Sigmoid colon (tissue), 4 donors: ENCODE results near the gene LCOR.

Experiments used
- POLR2A ChIP-seq, 2 donors: fragments of 450-650 bp; IDR thresholded peaks; one replicate each; pipeline ENCODE4 v1.6.1; 2016; ENCODE audit warnings: antibody characterized with exemption in 2 of 2, mild to moderate bottlenecking in 2 of 2, moderate library complexity in 2 of 2
- POLR2AphosphoS5 ChIP-seq, 4 donors: sonication (generic); formaldehyde crosslinking; IDR thresholded peaks; one replicate each; pipeline ENCODE4 v1.6.1; 2017; ENCODE audit warnings: antibody characterized with exemption in 4 of 4
- TF ChIP-seq, protein P1 (sequence below), 4 experiments: fragments of 450-650 bp in 3 of 4; fragments of 200-600 bp in 1 of 4; IDR thresholded peaks; one replicate each; pipeline ENCODE4 v1.5.1; 2016 to 2019; ENCODE audit warnings: antibody characterized with exemption in 4 of 4, mild to moderate bottlenecking in 3 of 4, moderate library complexity in 2 of 4

DNA sequence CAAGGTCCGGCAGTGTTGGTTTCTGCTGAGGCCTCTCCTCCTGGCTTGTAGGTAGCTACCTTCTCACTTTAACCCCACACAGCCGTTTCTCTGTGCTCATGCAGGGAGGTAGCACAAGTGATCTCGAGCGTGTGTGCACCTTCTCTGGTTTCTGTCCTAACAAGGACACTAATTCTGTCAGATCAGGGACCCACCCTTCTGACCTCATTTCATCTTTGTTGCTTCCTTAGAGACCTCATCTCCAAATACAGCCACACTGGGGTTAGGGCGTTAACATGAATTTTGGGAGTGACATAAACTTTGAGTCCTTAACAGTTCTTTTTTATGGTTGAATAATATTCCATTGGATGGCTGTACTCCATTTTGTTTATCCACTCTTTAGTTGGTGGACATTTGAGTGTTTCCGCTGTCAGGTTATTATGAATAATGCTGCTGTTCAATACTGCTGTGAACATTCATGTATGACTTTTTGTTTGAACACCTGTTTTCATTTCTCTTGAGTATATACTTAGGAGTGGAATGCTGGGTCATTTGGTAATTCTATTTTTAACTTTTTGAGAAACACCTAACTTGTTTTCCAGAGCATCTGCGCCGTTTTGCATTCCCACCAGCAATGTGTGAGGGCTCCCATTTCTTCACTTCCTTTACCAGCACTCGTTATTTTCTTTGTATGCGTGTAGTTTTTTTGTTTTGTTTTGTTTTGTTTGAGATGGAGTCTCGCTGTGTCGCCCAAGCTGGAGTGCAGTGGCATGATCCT is 57.5 kb downstream of the LCOR start:
- TF ChIP-seq POLR2A (IDR thresholded peaks at IDR 0.05) (no peak), POLR2AphosphoS5 (IDR thresholded peaks at IDR 0.05) (no peak)
- TF ChIP-seq, protein P1, sequence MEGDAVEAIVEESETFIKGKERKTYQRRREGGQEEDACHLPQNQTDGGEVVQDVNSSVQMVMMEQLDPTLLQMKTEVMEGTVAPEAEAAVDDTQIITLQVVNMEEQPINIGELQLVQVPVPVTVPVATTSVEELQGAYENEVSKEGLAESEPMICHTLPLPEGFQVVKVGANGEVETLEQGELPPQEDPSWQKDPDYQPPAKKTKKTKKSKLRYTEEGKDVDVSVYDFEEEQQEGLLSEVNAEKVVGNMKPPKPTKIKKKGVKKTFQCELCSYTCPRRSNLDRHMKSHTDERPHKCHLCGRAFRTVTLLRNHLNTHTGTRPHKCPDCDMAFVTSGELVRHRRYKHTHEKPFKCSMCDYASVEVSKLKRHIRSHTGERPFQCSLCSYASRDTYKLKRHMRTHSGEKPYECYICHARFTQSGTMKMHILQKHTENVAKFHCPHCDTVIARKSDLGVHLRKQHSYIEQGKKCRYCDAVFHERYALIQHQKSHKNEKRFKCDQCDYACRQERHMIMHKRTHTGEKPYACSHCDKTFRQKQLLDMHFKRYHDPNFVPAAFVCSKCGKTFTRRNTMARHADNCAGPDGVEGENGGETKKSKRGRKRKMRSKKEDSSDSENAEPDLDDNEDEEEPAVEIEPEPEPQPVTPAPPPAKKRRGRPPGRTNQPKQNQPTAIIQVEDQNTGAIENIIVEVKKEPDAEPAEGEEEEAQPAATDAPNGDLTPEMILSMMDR (IDR thresholded peaks at IDR 0.05): no peak
